Stomach (tissue), 9 donors: ENCODE measurements around the gene TRAPPC10. TPM values are rescaled to one million over a fixed set of nuclear protein-coding genes. Genes with fewer than 3 reads are reported as not detected.

Experiments
- DNase-seq, 2 donors: peaks; one replicate each; pipeline versions ENCODE4 v3.0.0 to v3.0.0-alpha.2; 2013 to 2019
- H3K27ac ChIP-seq, 5 donors: fragments of 200-600 bp in 4 of 5; sonication (generic) in 4 of 5; one replicate each; pipeline ENCODE4 v1.5.1; 2013 to 2019; ENCODE audit warnings: mild to moderate bottlenecking in 1 of 5, moderate library complexity in 1 of 5
- H3K27me3 ChIP-seq, 3 donors: fragments of 200-600 bp; sonication (generic); one replicate each; pipeline ENCODE4 v1.5.1; 2017 to 2019; ENCODE audit warnings: mixed run types in 1 of 3
- H3K36me3 ChIP-seq, 4 donors: fragments of 200-600 bp; sonication (generic); 1 replicate in 3 of 4; 2 replicates in 1 of 4; pipeline ENCODE4 v1.5.1; 2016 to 2019
- H3K4me1 ChIP-seq, 4 donors: fragments of 200-600 bp; sonication (generic); one replicate each; pipeline ENCODE4 v1.5.1; 2016 to 2019
- H3K4me3 ChIP-seq, 4 donors: fragments of 200-600 bp; sonication (generic) in 3 of 4; one replicate each; pipeline ENCODE4 v1.5.1; 2016 to 2019; ENCODE audit warnings: mild to moderate bottlenecking in 1 of 4
- H3K9me3 ChIP-seq, 4 donors: fragments of 200-600 bp; sonication (generic); one replicate each; pipeline ENCODE4 v1.5.1; 2016 to 2019
- EP300 ChIP-seq: sonication (generic); formaldehyde crosslinking; IDR thresholded peaks from one replicate; pipeline ENCODE4 v1.6.1; 2017; ENCODE audit warnings: antibody characterized with exemption
- POLR2A ChIP-seq, 4 donors: fragments of 450-650 bp; IDR thresholded peaks; one replicate each; pipeline ENCODE4 v1.6.1; 2016; ENCODE audit warnings: antibody characterized with exemption in 4 of 4, control low read depth in 2 of 4, mild to moderate bottlenecking in 1 of 4, moderate library complexity in 1 of 4
- POLR2AphosphoS5 ChIP-seq, 3 donors: sonication (generic); formaldehyde crosslinking; IDR thresholded peaks; one replicate each; pipeline ENCODE4 v1.6.1; 2016; ENCODE audit warnings: antibody characterized with exemption in 3 of 3
- WGBS, 5 donors: extraction: QIAGEN DNeasy Blood & Tissue Kit in 3 of 5; methylation state at CpG; one replicate each; pipeline versions ENCODE4 v1.1.5 to v1.1.7; 2013 to 2018; 5-methylcytosine and 5-hydroxymethylcytosine counted together
- intact Hi-C: fragments of 100-400 bp; cut with DNase I; formaldehyde crosslinking; loops from one replicate; pipeline ENCODE4 v1.15.1; 2023; ENCODE audit warnings: low total_unique reads
- polyA plus RNA-seq, 3 donors: library from polyadenylated mRNA; stranded (reverse); fragments of 200-250 nt; gene quantifications; one replicate each; pipeline ENCODE4 v1.2.3, GENCODE V29; 2013
- total RNA-seq, 5 donors: library from RNA; depleted of rRNA; stranded (reverse); fragments of >200 nt; gene quantifications; one replicate each; pipeline versions ENCODE4 v1.1.0 to v1.2.3, GENCODE V29; 2014 to 2016
- TF ChIP-seq, protein P1 (sequence below), 7 experiments: fragments of 450-650 bp in 4 of 7; fragments of 200-600 bp in 3 of 7; sonication (generic) in 3 of 7; IDR thresholded peaks; one replicate each; pipeline ENCODE4 v1.5.1; 2016 to 2019; ENCODE audit warnings: antibody characterized with exemption in 7 of 7, control low read depth in 2 of 7, mild to moderate bottlenecking in 1 of 7
- donor health status: healthy with polysubstance abuse.
- donor health status: Bipolar disorder and iron deficiency.
- donor health status: healthy.

TRAPPC10 gene
- total and polyA plus RNA-seq, 8 donors: 3.7 to 88.1 (median 23.7) TPM

DNA sequence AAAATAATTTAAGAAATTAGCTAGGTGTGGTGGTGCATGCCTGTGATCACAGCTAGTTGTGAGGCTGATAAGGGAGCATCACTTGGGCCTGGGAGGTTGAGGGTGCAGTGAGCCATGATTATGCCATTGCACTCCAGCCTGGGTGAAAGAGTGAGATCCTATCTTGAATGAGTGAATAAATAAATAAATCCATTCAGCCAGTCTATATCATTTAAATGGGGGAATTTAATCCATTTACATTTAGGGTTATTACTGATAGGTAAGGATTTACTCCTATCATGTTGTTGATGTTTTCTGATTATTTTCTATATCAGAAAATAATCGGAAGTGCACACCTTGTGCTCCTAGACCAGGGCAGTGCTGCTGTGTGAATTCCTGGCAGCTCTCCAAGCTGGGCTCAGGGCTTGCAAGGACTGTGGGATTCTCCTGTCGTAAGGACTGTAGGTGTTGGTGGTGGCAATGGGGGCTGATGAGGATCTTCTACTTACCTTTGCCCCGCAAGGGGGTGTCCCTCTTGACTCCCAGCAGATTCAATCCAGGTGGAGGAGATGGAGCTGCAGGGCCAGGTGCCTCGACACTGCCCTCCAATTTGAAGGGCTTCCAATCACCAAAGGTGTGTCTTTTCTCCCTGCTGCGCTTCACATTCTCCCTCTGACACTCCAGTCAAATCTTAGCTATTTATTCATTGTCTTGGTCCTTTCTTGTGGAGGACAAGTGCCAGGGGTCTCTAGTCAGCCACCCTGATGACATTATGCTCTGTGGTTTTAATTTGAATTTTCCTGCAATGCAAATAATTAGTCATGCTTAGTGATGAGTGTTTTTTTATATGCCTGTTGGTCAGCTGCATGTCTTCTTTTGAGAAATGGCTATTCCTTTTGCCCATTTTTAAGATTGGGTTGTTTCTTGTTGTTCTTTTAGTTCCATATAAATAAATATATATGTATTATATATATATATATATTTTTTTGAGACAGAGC, 14.1 kb upstream of the TRAPPC10 start:
- WGBS, 5 donors: 75 to 91% (median 81%) methylated on average over 5 of the region's 5 CpGs
- Histone ChIP-seq H3K9me3 (no peaks in the 10 kb centered on the region), H3K4me3 (no peak overlapping the region), H3K36me3 (no peaks in the 10 kb centered on the region), H3K27ac (no peak overlapping the region), H3K4me1 (no peaks in the 10 kb centered on the region), H3K27me3 (peaks cover 0 to 13% (median 0%) of the 10 kb centered on the region in 3 donors)
- DNase-seq: no peak
- TF ChIP-seq, protein P1, sequence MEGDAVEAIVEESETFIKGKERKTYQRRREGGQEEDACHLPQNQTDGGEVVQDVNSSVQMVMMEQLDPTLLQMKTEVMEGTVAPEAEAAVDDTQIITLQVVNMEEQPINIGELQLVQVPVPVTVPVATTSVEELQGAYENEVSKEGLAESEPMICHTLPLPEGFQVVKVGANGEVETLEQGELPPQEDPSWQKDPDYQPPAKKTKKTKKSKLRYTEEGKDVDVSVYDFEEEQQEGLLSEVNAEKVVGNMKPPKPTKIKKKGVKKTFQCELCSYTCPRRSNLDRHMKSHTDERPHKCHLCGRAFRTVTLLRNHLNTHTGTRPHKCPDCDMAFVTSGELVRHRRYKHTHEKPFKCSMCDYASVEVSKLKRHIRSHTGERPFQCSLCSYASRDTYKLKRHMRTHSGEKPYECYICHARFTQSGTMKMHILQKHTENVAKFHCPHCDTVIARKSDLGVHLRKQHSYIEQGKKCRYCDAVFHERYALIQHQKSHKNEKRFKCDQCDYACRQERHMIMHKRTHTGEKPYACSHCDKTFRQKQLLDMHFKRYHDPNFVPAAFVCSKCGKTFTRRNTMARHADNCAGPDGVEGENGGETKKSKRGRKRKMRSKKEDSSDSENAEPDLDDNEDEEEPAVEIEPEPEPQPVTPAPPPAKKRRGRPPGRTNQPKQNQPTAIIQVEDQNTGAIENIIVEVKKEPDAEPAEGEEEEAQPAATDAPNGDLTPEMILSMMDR (IDR thresholded peaks at IDR 0.05): no peak
- TF ChIP-seq POLR2AphosphoS5 (IDR thresholded peaks at IDR 0.05) (no peak), EP300 (no peak), POLR2A (IDR thresholded peaks at IDR 0.05) (no peak)
- intact Hi-C loops: no loop called here

DNA sequence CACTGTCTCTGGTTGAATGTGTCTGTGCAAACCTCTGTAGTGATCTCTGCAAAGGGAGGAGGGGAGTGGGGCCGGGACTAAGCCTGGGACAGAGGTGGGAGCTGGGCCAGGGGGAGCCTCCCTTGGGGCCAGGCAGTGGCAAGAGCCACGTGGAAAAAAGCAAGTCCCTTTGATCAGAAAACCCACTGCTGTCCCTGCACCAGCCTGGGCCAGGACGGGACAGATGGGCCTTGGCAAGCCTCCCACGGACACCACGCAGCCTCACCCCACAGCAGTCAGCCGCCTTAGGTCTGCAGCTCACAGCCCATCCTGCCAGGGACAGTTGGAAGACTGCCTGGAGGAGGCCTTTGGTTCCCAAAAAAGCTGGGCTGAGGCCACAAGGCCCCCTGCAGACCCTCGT, 11.7 kb upstream of the TRAPPC10 start:
- Histone ChIP-seq H3K27me3 (no peaks in the 10 kb centered on the region), H3K27ac (no peak overlapping the region), H3K4me1 (no peaks in the 10 kb centered on the region), H3K4me3 (no peak overlapping the region), H3K9me3 (no peaks in the 10 kb centered on the region), H3K36me3 (no peaks in the 10 kb centered on the region)
- TF ChIP-seq, protein P1 (IDR thresholded peaks at IDR 0.05): no peak
- TF ChIP-seq EP300 (no peak), POLR2AphosphoS5 (IDR thresholded peaks at IDR 0.05) (no peak), POLR2A (IDR thresholded peaks at IDR 0.05) (no peak)
- WGBS, 5 donors: 32 to 56% (median 53%) methylated on average over 5 to 7 of the region's 7 CpGs
- intact Hi-C loops: no loop called here
- no peak for DNase-seq

DNA sequence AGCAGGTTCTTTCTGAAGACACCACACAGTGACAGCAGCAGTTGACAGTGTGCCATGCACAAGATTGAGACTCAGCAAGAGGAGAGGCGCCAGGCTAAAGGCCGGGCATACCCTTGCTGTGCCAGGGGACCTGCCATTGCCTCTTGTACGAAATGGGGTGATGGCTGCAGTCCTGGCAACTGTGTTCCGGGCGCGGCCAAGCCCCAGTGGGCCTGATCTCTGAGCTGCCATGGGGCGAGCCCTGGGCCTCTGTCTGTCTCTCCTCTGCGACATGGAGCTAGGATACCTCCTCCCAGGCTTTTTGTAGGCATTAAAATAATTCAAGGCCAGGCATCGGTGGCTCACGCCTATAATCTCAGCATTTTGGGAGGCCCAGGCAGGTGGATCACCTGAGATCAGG, 9.6 kb upstream of the TRAPPC10 start:
- WGBS, 5 donors: 89 to 96% (median 91%) methylated on average over 4 to 10 of the region's 10 CpGs
- H3K36me3 ChIP-seq: no peaks in the 10 kb centered on the region
- no peaks in the 10 kb centered on the region for H3K9me3 ChIP-seq
- intact Hi-C loops: no loop called here
- H3K27ac ChIP-seq: no peak overlapping the region
- H3K4me3 ChIP-seq: no peak overlapping the region
- no peak for DNase-seq
- H3K4me1 ChIP-seq: peaks cover 0 to 5% (median 0%) of the 10 kb centered on the region in 4 donors
- H3K27me3 ChIP-seq: no peaks in the 10 kb centered on the region
- TF ChIP-seq POLR2AphosphoS5 (IDR thresholded peaks at IDR 0.05) (no peak), EP300 (no peak), POLR2A (IDR thresholded peaks at IDR 0.05) (no peak)
- TF ChIP-seq, protein P1 (IDR thresholded peaks at IDR 0.05): no peak

DNA sequence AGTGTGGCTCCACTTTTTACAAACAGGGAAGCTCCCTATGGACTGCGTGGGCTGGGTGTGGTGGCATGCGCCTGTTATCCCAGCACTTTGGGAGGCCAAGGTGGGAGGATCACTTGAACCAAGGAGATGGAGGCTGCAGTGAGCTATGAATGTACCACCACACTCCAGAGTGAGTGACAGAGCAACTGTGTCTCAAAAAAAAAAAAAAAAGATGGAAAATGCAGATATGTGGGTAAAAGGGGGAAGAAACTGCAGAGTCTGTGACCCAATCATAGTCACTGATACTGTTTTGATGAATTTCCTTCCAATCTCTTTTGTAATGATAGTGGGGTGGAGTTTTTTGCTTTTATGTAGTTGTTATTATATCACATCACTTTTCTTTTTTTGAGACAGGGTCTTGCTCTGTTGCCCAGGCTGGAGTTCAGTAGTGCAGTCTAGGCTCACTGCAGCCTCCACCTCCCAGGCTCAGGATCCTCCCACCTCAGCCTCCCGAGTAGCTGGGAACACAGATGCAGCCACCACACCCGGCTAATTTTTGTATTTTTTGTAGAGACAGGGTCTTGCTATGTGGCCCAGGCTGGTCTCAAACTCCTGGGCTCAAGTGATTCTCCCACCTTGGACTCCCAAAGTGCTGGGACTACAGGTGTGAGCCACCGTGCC, 8.7 kb upstream of the TRAPPC10 start:
- Histone ChIP-seq H3K4me3 (no peak overlapping the region), H3K36me3 (no peaks in the 10 kb centered on the region), H3K4me1 (peaks cover 0 to 5% (median 0%) of the 10 kb centered on the region in 4 donors), H3K9me3 (no peaks in the 10 kb centered on the region), H3K27ac (no peak overlapping the region), H3K27me3 (no peaks in the 10 kb centered on the region)
- 83 to 95% (median 91%) methylated on average over 5 of the region's 5 CpGs for WGBS, 5 donors
- no peak for DNase-seq
- TF ChIP-seq, protein P1 (IDR thresholded peaks at IDR 0.05): no peak
- no peak for TF ChIP-seq EP300
- no peak for TF ChIP-seq POLR2AphosphoS5 (IDR thresholded peaks at IDR 0.05)
- no peak for TF ChIP-seq POLR2A (IDR thresholded peaks at IDR 0.05)
- intact Hi-C loops: no loop called here
